Measurements from ENCODE around the gene ITM2C.

ITM2C gene

DNA sequence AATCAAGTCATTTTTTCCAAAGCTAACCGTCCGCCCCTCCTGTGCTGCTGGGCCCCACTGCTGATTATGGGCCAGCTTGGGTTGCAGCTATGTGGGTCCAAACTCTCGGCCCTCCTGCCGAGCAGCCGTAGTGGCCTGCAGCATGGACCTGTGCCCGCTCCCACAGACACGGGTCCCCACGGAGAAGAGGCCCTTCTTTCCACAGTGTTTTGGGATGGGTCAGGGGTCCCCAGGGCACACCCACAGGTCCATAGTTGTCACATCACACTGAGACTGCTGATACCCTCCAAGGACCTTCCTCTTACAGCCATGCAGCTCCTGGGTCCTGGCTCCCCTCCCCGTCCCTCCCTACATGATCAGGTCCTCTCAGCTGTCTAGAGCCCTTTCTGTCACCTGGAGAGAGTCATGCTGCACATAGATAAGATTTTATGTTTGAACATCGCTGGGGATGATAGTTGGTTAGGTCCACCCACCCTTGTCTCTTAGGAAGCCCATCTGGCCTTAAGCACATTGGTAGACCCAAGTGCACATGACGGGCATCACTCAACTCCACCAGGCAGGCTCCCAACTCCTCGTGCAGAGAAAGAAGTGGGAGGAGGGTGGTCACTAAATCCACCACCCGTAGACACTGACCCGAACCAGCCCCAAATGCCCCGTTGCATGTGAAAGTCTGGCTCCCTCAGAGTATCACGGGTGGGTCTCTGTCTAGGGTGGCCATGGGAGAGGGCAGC lies 42.8 kb downstream of the ITM2C start:
- no peak for DNase-seq (ENCODE audit: low read depth in 3 of 3)

DNA sequence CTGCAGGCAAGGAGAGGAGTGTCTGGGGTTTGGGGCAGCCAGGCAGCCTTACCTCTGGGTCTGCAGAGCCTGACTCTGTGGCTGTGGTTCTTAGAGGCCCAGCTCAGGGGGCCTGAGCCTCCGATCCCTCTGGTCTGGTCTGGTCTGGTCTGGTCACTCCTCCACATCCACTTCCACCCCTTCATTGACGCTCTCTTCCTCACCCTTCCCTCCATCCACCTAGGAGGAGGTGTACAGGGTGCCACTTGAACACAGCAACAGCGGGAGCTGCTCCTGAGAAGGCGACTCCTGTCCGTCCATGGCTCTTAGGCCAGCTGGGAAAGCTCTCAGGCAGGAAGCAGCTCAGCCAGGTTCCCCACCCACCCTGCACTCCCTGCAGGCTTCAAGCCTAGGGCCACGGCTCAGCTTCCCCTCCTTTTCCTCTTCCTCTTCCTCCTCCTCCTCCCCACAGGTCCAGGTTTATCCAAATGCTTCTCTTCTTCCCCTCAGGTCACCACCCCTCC lies 43.4 kb downstream of the ITM2C start:
- DNase-seq (ENCODE audit: low read depth in 3 of 3), result no peak

DNA sequence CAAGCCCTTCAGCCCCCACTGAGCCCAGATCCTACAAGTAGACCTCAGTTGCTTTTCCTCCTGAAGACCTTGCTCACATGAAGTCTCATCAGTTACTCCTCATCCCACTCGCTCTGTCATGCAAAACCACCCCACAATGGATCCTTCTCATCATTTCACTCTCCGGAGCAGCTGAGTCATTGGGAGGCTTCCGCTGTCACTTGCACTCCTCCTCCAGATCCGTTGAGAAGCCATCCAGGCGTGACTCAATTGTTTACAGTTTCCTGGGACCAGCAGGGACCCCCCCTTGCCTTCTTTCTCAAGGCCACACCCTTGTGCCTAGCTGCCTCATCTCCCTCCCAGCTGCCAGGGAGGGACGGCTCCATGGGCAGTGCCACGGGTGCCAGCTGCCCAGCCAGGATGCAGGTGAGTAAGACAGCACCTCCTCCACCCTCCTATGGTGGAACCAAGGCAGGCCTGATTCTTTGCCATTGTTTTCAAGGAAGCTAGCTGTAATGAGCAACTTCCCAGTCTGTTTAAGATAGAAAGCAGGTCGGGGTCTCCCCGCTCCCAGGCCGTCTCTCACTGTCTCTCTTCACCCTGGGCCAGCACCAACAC lies 44.0 kb downstream of the ITM2C start:
- peak; percentile 50 to 74 (median 66) for DNase-seq (ENCODE audit: low read depth in 3 of 3)

DNA sequence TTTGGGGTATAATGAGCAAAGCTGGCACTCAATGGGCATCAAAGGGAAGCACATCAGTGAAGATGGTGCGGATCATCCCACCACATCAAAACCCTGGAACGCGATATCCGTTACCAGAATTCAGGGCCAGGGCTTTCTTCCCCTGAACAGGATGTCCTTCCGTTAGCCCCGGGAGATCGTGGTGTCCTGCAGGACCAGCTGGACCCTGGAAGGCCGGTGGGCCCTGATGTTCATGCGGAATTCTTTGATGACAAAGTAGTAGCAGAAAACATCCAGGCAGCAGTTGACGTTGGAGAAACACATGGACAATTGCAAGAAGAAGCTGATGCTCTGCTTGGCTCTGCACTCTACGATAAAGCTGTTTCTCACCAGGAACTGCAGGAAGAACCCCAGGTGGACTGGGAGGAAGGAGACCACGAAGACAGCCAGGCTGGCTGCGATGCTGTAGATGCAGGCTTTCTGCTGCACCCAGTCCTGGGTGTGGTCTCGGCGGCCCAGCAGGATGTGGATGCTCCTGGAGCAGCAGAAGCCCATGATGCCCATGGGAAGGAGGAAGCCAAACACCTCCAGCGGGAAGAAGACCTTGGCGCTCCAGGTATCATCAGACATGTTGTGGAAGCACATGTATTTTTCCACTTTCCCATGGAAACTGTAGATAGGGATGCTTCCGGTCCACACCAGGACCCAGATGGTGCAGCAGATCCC lies 45.3 kb downstream of the ITM2C start:
- no peak for DNase-seq (ENCODE audit: low read depth in 3 of 3)

DNA sequence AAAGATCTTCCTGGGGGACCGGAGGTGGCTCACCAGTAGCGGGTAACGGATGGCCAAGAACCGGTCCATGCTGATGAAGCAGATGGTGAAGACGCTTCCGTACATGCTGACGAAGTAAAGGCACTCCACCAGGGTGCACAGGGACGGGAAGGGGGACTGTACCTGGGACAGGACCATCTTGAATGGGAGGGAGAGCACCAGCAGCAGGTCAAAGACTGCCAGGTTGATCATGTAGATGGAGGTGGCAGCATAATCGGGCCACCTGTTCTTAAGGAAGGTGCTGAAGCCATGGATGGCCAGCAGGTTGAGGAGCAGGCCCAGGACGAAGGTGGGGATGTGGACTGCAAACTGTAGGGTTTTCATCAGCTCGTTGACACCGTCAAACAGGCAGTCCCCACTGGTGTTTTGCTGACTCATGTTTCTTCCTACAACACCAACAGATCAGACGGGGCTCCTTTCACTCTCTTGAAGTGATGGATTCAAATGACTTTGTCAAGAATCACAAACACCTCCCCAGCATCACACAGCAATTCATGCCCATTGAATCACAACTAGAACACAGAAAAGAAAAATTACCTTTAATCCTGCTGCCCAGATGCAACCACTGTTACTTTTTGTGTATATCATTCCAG lies 45.9 kb downstream of the ITM2C start:
- no peak for DNase-seq (ENCODE audit: low read depth in 3 of 3)

DNA sequence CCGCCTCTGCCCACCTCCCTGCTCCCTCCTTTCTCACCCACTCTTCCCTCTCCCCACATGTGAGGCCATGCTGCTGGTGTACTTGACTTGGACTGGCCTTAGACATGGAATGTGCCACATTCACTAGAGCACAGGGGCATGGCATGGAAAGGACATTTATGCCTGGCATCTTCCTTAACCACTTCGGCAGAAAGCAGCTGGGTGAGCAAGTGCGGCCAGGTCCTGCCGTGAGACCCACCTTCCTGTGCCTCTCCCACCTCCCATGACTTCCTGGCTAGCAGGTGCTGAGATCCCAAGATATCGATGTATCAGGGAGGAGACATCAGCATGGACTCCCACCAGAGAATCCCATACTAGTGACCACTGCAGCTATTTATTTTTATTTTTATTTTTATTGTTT lies 47.3 kb downstream of the ITM2C start:
- no peak for DNase-seq (ENCODE audit: low read depth in 3 of 3)

DNA sequence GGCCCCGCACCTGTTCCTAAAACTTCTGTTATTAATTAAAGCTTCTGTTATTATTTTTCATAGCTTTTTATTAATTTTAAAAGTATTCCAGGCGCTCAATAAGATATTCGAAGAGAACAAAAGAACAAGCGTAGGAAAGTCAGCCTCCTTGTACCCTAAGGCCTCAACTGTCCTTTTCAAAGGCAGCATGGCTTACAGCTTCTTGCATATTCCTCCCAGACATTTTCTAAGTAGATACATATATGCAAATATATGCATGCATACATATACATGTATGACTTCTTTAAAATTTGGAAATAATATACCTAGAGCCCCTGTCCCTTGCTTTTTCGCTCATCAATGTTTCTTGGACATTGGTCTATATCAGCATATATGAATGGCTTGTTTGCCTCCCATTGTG lies 48.0 kb downstream of the ITM2C start:
- no peak for DNase-seq (ENCODE audit: low read depth in 3 of 3)

DNA sequence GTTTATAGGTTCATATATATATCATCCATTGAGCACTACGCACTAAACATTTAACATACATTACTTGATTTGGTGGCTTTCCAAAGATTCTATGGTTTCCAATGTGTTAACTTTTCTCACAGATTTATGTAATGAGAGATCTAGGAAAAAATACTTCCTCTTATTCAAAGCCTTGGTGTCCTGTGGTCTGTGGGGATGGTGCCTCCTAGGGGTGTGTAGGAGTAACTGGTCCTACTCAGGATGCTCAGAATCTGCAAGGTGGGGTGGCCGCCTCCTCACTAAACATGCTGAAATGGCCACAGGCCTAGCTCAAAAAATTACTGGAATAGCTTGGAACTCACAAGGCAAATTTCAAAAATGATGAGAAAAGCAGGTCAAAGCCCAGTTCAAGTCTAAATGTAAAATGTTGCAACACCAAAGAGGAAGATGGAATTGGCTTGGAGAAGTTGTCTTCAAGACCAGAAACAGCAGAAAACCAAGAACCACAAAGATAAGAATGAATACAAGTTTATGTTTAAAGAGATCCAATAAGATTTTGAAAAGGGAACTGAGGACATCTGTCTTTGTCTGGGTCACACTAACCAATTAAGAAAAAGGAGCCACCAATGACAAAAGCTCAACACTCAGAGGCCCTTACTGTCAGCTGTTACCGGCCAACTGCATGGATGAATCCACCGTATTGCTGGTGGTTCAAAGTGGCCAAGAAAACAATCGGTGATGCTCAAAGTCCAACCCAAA lies 48.8 kb downstream of the ITM2C start:
- DNase-seq (ENCODE audit: low read depth in 3 of 3), result no peak

DNA sequence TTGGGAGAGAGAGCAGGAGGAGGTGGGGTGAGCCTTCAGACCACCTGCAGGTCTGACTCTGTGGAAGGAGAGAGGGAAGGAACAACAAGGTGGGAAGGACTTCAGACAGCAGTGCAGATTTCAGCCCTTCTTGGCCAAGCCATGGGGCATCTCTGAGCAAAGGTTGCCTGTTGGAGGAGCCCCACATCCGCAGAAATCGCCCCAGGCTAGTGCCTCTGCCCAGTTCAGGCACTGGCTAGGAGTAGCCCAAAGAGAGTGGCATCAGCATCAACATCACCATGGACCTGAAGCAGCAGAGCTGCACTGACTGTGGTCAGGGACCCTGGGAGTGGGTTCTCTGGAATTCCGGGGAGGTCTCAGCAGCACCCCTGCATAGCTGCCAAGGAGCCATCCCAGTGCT lies 50.1 kb downstream of the ITM2C start:
- no peak for DNase-seq (ENCODE audit: low read depth in 3 of 3)

DNA sequence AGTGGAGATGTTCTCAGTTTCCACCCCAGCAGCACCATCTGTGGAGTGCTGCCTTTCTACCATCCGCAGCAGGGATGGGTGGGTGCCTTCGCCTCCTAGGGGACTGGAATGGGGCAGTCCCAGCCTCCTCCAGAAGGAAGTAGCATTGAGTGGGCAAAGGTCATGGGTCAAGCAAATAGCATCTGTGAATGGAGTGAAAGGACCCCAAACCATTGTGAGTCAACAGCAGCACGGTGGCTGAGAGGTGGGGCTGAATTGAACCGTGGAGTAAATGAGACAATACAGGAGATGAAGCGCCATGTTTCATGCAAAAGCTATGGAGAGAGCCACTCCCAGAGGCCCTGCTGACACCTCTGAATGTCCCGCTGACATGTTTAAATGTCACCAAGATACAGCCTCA lies 50.6 kb downstream of the ITM2C start:
- no peak for DNase-seq (ENCODE audit: low read depth in 3 of 3)

DNA sequence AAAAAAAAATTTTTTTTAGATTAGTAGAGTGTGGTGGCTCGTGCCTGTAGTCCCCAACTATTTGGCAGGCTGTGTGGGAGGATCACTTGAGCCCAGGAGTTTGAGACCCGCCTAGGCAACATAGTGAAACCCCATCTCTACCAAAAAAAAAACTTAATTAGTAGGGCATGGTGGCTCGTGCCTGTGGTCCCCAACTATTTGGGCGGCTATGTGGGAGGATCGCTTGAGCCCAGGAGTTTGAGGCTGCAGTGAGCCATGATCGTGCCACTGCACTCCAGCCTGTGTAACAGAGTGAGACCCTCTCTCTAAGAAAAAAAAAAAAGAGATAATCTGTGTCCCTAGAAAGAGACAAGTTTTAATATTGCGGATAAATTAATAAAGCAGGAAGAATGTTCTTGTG lies 51.5 kb downstream of the ITM2C start:
- DNase-seq (ENCODE audit: low read depth in 3 of 3), result no peak

DNA sequence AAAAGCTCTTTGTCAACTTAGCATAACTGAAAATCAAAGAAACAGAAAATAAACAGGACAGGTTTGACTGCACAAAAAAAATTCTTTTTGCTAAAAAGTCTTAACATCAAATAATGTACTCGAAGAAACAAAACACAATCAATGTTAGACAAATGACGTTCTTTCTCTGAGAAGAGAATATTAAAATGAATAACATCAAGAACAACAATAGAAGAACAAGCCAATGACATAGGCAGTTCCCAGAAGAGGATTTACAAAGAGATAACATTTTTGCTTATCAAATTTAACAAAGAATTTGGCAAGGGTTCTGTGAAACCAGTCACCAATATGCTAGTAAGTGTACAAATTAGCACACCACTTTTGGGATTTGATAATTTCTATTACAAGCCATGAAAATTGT lies 54.5 kb downstream of the ITM2C start:
- DNase-seq (ENCODE audit: low read depth in 3 of 3), result no peak

DNA sequence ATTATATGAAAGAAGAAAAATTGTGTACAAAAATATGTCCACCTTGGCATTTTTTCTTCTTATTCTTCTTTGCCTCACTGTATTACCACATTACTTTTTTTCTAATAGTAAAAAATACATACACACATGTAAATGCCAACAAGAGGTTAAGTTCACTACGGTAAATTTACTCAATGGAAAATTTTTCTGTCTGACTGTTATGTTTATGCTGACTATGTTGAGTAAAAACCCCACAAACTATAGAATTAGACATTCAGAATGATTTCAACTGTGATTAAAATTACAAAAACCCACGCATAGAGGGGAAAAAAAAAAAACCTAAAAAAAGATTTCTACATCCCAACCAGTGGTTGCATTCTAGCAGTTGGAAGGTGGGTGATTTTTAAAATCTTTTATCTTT lies 54.9 kb downstream of the ITM2C start:
- DNase-seq (ENCODE audit: low read depth in 3 of 3), result no peak

DNA sequence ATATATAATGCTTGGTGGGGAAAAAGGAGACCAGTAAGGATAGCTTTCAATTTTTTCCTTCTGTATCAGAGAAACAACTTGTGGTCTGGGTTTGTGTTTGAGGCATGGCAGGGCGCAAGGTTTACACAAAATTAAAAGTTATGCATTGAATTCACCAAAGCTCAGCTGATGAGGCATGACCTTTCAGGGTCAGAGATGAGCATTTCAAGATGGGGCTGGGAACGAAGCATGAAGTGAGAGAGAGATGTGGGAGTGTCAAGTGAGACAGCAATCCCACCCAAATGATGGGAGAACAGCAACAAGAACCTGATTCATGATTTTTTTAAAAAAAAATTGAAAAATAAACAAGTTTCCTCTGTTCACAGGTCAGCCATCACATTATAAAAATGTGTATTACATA lies 55.4 kb downstream of the ITM2C start:
- DNase-seq (ENCODE audit: low read depth in 3 of 3), result no peak

DNA sequence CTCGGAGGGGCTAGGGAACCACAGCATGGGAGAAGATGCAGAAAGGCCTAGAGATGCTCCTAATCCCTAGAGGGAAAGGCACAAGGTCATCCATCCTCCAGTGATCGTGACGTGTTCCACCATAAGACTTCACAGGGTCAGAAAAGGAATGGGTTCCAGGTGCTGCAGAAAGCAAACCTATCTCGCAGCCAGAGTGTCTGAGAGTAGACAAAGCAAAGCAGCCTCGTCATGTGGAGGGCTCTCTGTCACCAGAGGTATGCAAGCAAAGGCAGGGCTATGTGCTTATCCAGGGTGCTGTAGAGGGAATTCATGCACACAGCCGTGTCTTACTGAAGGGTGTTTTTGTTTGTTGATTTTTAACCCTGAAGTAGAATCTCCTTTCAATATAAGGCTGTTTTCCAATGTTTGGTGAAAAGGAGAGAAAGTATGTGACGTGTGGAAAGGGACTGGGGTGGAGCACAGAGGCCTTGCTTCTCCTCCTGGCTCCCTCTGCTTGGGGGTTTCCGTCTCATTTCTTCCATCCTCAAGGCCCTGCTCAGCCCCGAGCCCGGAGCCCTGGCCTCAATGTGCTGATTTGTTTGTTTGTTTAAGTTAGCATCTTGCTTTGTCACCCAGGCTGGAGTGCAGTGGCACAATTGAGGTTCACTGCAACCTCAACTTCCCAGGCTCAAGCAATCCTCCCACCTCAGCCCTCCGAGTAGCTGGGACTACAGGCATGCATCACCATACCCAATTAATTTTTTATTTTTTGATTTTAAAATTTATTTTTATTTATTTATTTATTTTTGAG lies 57.3 kb downstream of the ITM2C start:
- DNase-seq (ENCODE audit: low read depth in 3 of 3), result no peak

DNA sequence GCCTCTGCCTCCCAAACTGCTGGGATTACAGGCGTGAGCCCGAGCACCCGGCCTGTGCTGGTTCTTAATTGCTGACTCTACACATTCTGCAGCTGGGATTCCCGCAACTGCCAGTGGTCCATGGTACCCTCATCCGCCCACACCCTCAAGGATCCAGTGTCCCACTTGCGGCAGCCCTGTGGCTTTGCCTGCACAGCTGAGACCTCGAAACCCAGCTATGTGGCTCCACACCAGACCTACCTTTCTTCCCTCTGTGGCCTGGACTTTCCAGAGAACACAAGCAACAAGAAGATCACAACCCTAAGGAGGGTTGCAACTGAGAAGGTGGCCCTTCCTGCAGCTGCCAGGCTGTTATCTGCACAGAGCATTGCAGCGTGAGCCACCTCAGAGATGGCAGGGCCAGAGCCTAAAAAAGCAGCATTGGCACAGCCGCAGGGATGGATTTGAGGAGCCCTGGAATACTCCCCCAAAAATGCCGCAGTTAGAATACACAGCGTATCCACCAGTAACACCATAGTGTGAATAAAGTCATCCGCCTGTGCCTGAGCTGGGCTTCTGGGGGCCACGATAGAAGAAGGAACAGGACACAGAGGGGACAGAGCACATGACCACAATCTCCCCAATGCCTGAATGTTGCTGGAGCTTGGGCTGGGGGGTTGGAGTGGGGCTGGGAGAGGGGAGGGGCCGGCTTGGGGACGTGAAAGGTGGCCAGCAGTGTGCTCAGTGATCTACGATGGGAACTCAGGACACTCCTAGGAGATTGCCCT lies 58.4 kb downstream of the ITM2C start:
- DNase-seq (ENCODE audit: low read depth in 3 of 3), result no peak

DNA sequence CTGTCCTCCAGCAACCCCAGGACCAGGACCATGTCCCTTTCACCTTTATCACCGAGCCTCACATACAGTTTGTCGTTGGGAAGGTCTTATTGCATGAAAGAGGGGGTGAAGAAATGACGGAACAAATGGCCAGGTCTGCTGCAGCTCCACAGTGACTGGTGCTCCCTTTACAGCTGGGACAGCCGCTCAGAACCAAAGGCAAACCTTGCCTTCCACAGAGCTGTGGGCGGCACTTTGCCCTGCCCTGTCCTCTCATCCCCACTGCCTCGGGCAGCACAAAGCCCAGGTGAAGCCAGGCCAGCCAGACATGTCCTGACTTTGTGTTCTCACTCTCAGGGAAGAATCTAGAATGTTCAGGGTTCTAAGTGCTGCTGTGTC lies 59.3 kb downstream of the ITM2C start:
- no peak for DNase-seq (ENCODE audit: low read depth in 3 of 3)

DNA sequence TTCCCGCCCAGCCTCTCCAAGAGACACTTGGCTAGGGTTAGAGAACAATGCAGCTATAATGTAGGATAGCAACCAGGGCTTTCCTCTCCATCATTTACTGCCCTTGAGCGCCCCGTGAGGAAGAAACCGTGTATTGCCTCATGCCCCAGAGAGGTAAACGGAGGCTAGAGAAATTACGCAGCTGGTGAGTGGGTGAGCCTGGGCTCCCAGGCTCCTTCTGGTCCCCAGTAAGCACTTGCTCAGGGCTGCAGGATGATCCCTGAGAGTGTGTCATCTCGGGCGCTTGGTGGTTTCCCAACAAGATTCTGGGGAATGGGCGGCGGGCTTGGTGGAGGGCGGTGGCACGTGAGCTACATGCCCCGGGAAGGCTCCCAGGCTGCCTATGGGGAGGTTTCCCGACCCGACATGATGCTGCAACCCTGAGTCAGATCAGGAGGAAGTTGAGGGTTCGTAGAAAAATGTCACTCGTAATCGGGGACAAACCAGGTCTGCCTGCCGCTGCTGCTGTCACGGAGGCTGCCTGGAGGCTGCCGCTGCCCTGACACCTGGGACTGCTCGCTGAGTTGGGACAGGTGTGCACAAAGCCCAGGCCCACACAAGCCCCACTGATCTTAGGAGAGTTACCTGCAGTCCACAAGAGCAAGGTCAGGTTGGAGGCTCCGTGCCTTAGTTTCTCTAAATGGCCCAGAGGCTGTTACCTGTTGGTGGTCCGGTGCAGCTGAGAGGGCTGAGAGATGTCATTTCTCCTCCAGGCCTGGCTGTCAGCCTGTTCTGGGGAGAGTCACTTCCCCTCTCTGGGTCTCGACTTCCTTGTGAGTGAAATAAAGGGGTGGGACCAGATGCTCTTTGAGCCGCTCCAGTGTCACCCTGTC lies 60.0 kb downstream of the ITM2C start, which contains the start of gene GPR55:
GPR55 (minus strand) TSS at position 773 of the 872 bp plus-strand sequence. CDS start 14,280 bp downstream, outside the sequence.
- peak; percentile 54 to 86 (median 57) for DNase-seq (ENCODE audit: low read depth in 3 of 3)

DNA sequence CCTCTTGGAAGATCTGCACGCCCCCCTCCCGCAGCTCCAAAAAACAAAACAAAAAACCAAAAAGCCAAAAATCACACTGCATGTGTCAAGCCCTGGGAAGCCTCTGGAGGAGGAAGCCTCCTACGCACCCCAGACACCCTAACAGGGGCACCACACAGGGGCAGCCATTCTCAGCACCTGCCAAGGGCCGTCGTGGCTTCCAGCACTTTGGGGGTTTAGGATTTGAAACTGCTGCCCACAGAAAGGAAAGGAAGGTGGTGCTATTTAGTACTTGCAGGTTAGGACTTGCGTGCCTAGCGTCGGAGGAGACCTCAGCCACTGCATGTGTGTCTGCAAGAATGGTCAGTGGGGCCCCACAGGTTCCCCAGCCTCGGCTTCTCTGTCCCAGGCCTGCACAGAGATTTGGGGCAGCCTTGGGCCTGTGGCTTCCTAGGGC lies 60.7 kb downstream of the ITM2C start:
- DNase-seq (ENCODE audit: low read depth in 3 of 3), result peak in 1 of 3 experiments; percentile 34

Data from stimulated activated CD4-positive, alpha-beta T cell treated with anti-CD3 and anti-CD28 coated beads, TNF-alpha, amount 100 ng/mL, for 24 hours (primary cell).